Measurements from ENCODE around the gene DZIP3.

- TF ChIP-seq CTCF (IDR thresholded peaks at IDR 0.05; ENCODE audit: low read depth, low read length) (no peak), EZH2phosphoT487 (IDR thresholded peaks at IDR 0.05; ENCODE audit: low read depth) (no peak)
These were observed 13.4 kb downstream of the DZIP3 start for GRCh38 chr3:108602935-108603294.

All from OCI-LY3 (cell line).